HepG2 (cell line): ENCODE data around the gene HOXD9. TPM values are rescaled to one million over a fixed set of nuclear protein-coding genes. Genes with fewer than 3 reads are reported as not detected.

Experiments
- CCDC6 ChIP-seq: sonication (generic); formaldehyde crosslinking; IDR thresholded peaks from 2 replicates; pipeline ENCODE4 v1.8.1; 2022; ENCODE audit warnings: mild to moderate bottlenecking, missing genetic modification reagents, moderate library complexity
- CTCF ChIP-seq: sonication (generic); formaldehyde crosslinking; IDR thresholded peaks from 2 replicates; pipeline ENCODE4 v1.5.0; 2020; ENCODE audit warnings: mild to moderate bottlenecking, missing genetic modification reagents, moderate library complexity
- HIC2 ChIP-seq: sonication (generic); formaldehyde crosslinking; IDR thresholded peaks from 2 replicates; pipeline ENCODE4 v1.9.0; 2022; ENCODE audit warnings: low read depth, missing genetic modification reagents
- POGZ ChIP-seq: sonication (generic); formaldehyde crosslinking; IDR thresholded peaks from 2 replicates; pipeline ENCODE4 v1.4.0; 2020; ENCODE audit warnings: mild to moderate bottlenecking, missing genetic modification reagents
- SNAPC4 ChIP-seq: sonication (generic); formaldehyde crosslinking; IDR thresholded peaks from 2 replicates; pipeline ENCODE4 v1.4.0; 2020; ENCODE audit warnings: mild to moderate bottlenecking, missing genetic modification reagents
- THRA ChIP-seq: sonication (generic); formaldehyde crosslinking; IDR thresholded peaks from 2 replicates; pipeline ENCODE4 v1.4.0; 2020; ENCODE audit warnings: missing genetic modification reagents, borderline replicate concordance
- XRCC5 ChIP-seq: fragments of 200-400 bp; formaldehyde crosslinking; optimal IDR thresholded peaks from 2 replicates; pipeline ENCODE3; 2017; ENCODE audit warnings: mild to moderate bottlenecking, low read length
- ZFP37 ChIP-seq: sonication (generic); formaldehyde crosslinking; IDR thresholded peaks from 2 replicates; pipeline ENCODE4 v1.4.0; 2020; ENCODE audit warnings: missing genetic modification reagents, borderline replicate concordance
- ZNF256 ChIP-seq: sonication (generic); formaldehyde crosslinking; conservative IDR thresholded peaks from 2 replicates; pipeline ENCODE4 v1.4.0; 2020; ENCODE audit warnings: missing genetic modification reagents
- ZNF329 ChIP-seq: sonication (generic); formaldehyde crosslinking; IDR thresholded peaks from 2 replicates; pipeline ENCODE4 v1.9.0; 2021; ENCODE audit warnings: low read depth, mild to moderate bottlenecking, missing genetic modification reagents
- ZNF430 ChIP-seq: sonication (generic); formaldehyde crosslinking; IDR thresholded peaks from 2 replicates; pipeline ENCODE4 v1.9.0; 2021; ENCODE audit warnings: mild to moderate bottlenecking, missing genetic modification reagents
- ZNF512 ChIP-seq: sonication (generic); formaldehyde crosslinking; IDR thresholded peaks from 2 replicates; pipeline ENCODE4 v1.4.0; 2020; ENCODE audit warnings: mild to moderate bottlenecking, missing genetic modification reagents
- ZNF713 ChIP-seq: sonication (generic); formaldehyde crosslinking; IDR thresholded peaks from 2 replicates; pipeline ENCODE4 v1.4.0; 2020; ENCODE audit warnings: mild to moderate bottlenecking, missing genetic modification reagents
- ZNF768 ChIP-seq: sonication (generic); formaldehyde crosslinking; IDR thresholded peaks from 2 replicates; pipeline ENCODE4 v1.4.0; 2020; ENCODE audit warnings: missing genetic modification reagents
- polyA plus RNA-seq, 8 experiments: library from polyadenylated mRNA; depleted of rRNA in 3 of 8; stranded (reverse) in 7 of 8; unstranded in 1 of 8; fragments of >200 nt; fragmentation: Illumina TruSeq in 4 of 8; extraction: Trizol in 4 of 8; gene quantifications; 2 replicates each; pipeline versions ENCODE4 v1.2.1 to v1.2.3, GENCODE V29; 2011 to 2016; ENCODE audit warnings: low read depth in 4 of 8, missing spikeins in 1 of 8, mixed read lengths in 1 of 8; ENCODE audit not compliant: insufficient read depth in 1 of 8
- total RNA-seq, 5 experiments: library from RNA; depleted of rRNA; stranded (reverse); fragments of >200 nt; fragmentation: Illumina TruSeq; extraction: Trizol; gene quantifications; 2 replicates each; pipeline ENCODE4 v1.2.3, GENCODE V29; 2016; ENCODE audit warnings: low read depth in 1 of 5

The HOXD9 gene
- total and polyA plus RNA-seq, 2 of the 13 experiments (the other 11 are each of a cell fraction or from before 2014, with no cell fraction given): not detected

- 0 out of 2 replicates have a peak, but pooled peaks have one; percentile 44 for TF ChIP-seq ZNF768
- no peak for TF ChIP-seq SNAPC4
- no peak; the same call in 1 of the 2 replicates for TF ChIP-seq ZNF256
- no peak for TF ChIP-seq ZNF329
- 0 out of 2 replicates have a peak, but pooled peaks have one; percentile 8 for TF ChIP-seq THRA (CRISPR knock-in tag)
- TF ChIP-seq ZNF713: no peak
- no peak; the same call in none of the 2 replicates for TF ChIP-seq POGZ
- TF ChIP-seq HIC2: no peak
- TF ChIP-seq CTCF (CRISPR knock-in tag): peak; percentile 96
- peak; percentile 89 for TF ChIP-seq XRCC5
- TF ChIP-seq ZFP37 (CRISPR knock-in tag): peak; percentile 69; the same call in 1 of the 2 replicates
- TF ChIP-seq ZNF430 (CRISPR knock-in tag): 0 out of 2 replicates have a peak, but pooled peaks have one; percentile 66
- peak; percentile 63 for TF ChIP-seq CCDC6
- no peak for TF ChIP-seq ZNF512 (CRISPR knock-in tag)
Observed at GRCh38 chr2:176088048-176088936, 34.2 kb upstream of the HOXD9 start (continued).
